ENCODE data around the gene SPECC1.

SPECC1 gene

GRCh38 chr17:20275653-20276052 lies 266.5 kb downstream of the SPECC1 start:
- H3K36me3 ChIP-seq (ENCODE audit: control insufficient read depth, low read depth, low read length): peaks cover 7% of the 10 kb centered on the region
- H3K27ac ChIP-seq (ENCODE audit: low read length): no peak overlapping the region
- no peaks in the 10 kb centered on the region for H3K9me3 ChIP-seq (ENCODE audit: control insufficient read depth, low read depth, low read length)
- no peak overlapping the region for H3K4me3 ChIP-seq (ENCODE audit: low read length)
- no peak overlapping the region for H3K9ac ChIP-seq (ENCODE audit: low read length)
- H3K4me1 ChIP-seq (ENCODE audit: control insufficient read depth, low read depth, low read length): peaks cover 6% of the 10 kb centered on the region
- H3K27me3 ChIP-seq (ENCODE audit: control insufficient read depth, insufficient read depth, low read length): no peaks in the 10 kb centered on the region

- Histone ChIP-seq H3K27me3 (ENCODE audit: control insufficient read depth, insufficient read depth, low read length) (no peaks in the 10 kb centered on the region), H3K4me1 (ENCODE audit: control insufficient read depth, low read depth, low read length) (peaks cover 2% of the 10 kb centered on the region), H3K27ac (ENCODE audit: low read length) (no peak overlapping the region), H3K36me3 (ENCODE audit: control insufficient read depth, low read depth, low read length) (peaks cover 7% of the 10 kb centered on the region), H3K9ac (ENCODE audit: low read length) (no peak overlapping the region), H3K4me3 (ENCODE audit: low read length) (no peak overlapping the region), H3K9me3 (ENCODE audit: control insufficient read depth, low read depth, low read length) (no peaks in the 10 kb centered on the region)
Observed at GRCh38 chr17:20276421-20276820, 267.3 kb downstream of the SPECC1 start.

- Histone ChIP-seq H3K27ac (ENCODE audit: low read length) (no peak overlapping the region), H3K9ac (ENCODE audit: low read length) (no peak overlapping the region), H3K27me3 (ENCODE audit: control insufficient read depth, insufficient read depth, low read length) (no peaks in the 10 kb centered on the region), H3K36me3 (ENCODE audit: control insufficient read depth, low read depth, low read length) (peaks cover 3% of the 10 kb centered on the region), H3K4me1 (ENCODE audit: control insufficient read depth, low read depth, low read length) (no peaks in the 10 kb centered on the region), H3K9me3 (ENCODE audit: control insufficient read depth, low read depth, low read length) (no peaks in the 10 kb centered on the region), H3K4me3 (ENCODE audit: low read length) (no peak overlapping the region)
Observed at GRCh38 chr17:20278805-20279204, 269.6 kb downstream of the SPECC1 start.

GRCh38 chr17:20279631-20280030 lies 270.5 kb downstream of the SPECC1 start:
- H3K9me3 ChIP-seq (ENCODE audit: control insufficient read depth, low read depth, low read length): no peaks in the 10 kb centered on the region
- no peak overlapping the region for H3K9ac ChIP-seq (ENCODE audit: low read length)
- H3K36me3 ChIP-seq (ENCODE audit: control insufficient read depth, low read depth, low read length): peaks cover 3% of the 10 kb centered on the region
- no peaks in the 10 kb centered on the region for H3K4me1 ChIP-seq (ENCODE audit: control insufficient read depth, low read depth, low read length)
- H3K4me3 ChIP-seq (ENCODE audit: low read length): no peak overlapping the region
- no peak overlapping the region for H3K27ac ChIP-seq (ENCODE audit: low read length)
- no peaks in the 10 kb centered on the region for H3K27me3 ChIP-seq (ENCODE audit: control insufficient read depth, insufficient read depth, low read length)

- Histone ChIP-seq H3K27me3 (ENCODE audit: control insufficient read depth, insufficient read depth, low read length) (no peaks in the 10 kb centered on the region), H3K9me3 (ENCODE audit: control insufficient read depth, low read depth, low read length) (no peaks in the 10 kb centered on the region), H3K27ac (ENCODE audit: low read length) (no peak overlapping the region), H3K36me3 (ENCODE audit: control insufficient read depth, low read depth, low read length) (peaks cover 3% of the 10 kb centered on the region), H3K4me1 (ENCODE audit: control insufficient read depth, low read depth, low read length) (no peaks in the 10 kb centered on the region), H3K4me3 (ENCODE audit: low read length) (no peak overlapping the region), H3K9ac (ENCODE audit: low read length) (no peak overlapping the region)
Observed at GRCh38 chr17:20280051-20280450, 270.9 kb downstream of the SPECC1 start.

- Histone ChIP-seq H3K36me3 (ENCODE audit: control insufficient read depth, low read depth, low read length) (peaks cover 3% of the 10 kb centered on the region), H3K4me3 (ENCODE audit: low read length) (no peak overlapping the region), H3K27ac (ENCODE audit: low read length) (no peak overlapping the region), H3K4me1 (ENCODE audit: control insufficient read depth, low read depth, low read length) (no peaks in the 10 kb centered on the region), H3K9me3 (ENCODE audit: control insufficient read depth, low read depth, low read length) (no peaks in the 10 kb centered on the region), H3K9ac (ENCODE audit: low read length) (no peak overlapping the region), H3K27me3 (ENCODE audit: control insufficient read depth, insufficient read depth, low read length) (no peaks in the 10 kb centered on the region)
Observed at GRCh38 chr17:20280851-20281250, 271.7 kb downstream of the SPECC1 start.

GRCh38 chr17:20281860-20282259 lies 272.7 kb downstream of the SPECC1 start:
- no peak overlapping the region for H3K4me3 ChIP-seq (ENCODE audit: low read length)
- H3K9ac ChIP-seq (ENCODE audit: low read length): no peak overlapping the region

GRCh38 chr17:20282526-20283308 lies 273.6 kb downstream of the SPECC1 start:
- Histone ChIP-seq H3K27ac (ENCODE audit: low read length) (no peak overlapping the region), H3K4me3 (ENCODE audit: low read length) (no peak overlapping the region), H3K27me3 (ENCODE audit: control insufficient read depth, insufficient read depth, low read length) (no peaks in the 10 kb centered on the region), H3K4me1 (ENCODE audit: control insufficient read depth, low read depth, low read length) (no peaks in the 10 kb centered on the region), H3K9ac (ENCODE audit: low read length) (no peak overlapping the region), H3K9me3 (ENCODE audit: control insufficient read depth, low read depth, low read length) (no peaks in the 10 kb centered on the region), H3K36me3 (ENCODE audit: control insufficient read depth, low read depth, low read length) (no peaks in the 10 kb centered on the region)

More at GRCh38 chr17:20281860-20282259, 272.7 kb downstream of the SPECC1 start:
- Histone ChIP-seq H3K36me3 (ENCODE audit: control insufficient read depth, low read depth, low read length) (peaks cover 3% of the 10 kb centered on the region), H3K4me1 (ENCODE audit: control insufficient read depth, low read depth, low read length) (no peaks in the 10 kb centered on the region), H3K9me3 (ENCODE audit: control insufficient read depth, low read depth, low read length) (no peaks in the 10 kb centered on the region), H3K27ac (ENCODE audit: low read length) (no peak overlapping the region), H3K27me3 (ENCODE audit: control insufficient read depth, insufficient read depth, low read length) (no peaks in the 10 kb centered on the region)

GRCh38 chr17:20284022-20284421 lies 274.9 kb downstream of the SPECC1 start:
- Histone ChIP-seq H3K36me3 (ENCODE audit: control insufficient read depth, low read depth, low read length) (no peaks in the 10 kb centered on the region), H3K27me3 (ENCODE audit: control insufficient read depth, insufficient read depth, low read length) (no peaks in the 10 kb centered on the region), H3K4me3 (ENCODE audit: low read length) (no peak overlapping the region), H3K27ac (ENCODE audit: low read length) (no peak overlapping the region), H3K4me1 (ENCODE audit: control insufficient read depth, low read depth, low read length) (no peaks in the 10 kb centered on the region), H3K9ac (ENCODE audit: low read length) (no peak overlapping the region), H3K9me3 (ENCODE audit: control insufficient read depth, low read depth, low read length) (no peaks in the 10 kb centered on the region)

- H3K9me3 ChIP-seq (ENCODE audit: control insufficient read depth, low read depth, low read length): no peaks in the 10 kb centered on the region
- no peak overlapping the region for H3K4me3 ChIP-seq (ENCODE audit: low read length)
- H3K27ac ChIP-seq (ENCODE audit: low read length): no peak overlapping the region
- no peaks in the 10 kb centered on the region for H3K27me3 ChIP-seq (ENCODE audit: control insufficient read depth, insufficient read depth, low read length)
- no peaks in the 10 kb centered on the region for H3K36me3 ChIP-seq (ENCODE audit: control insufficient read depth, low read depth, low read length)
- no peaks in the 10 kb centered on the region for H3K4me1 ChIP-seq (ENCODE audit: control insufficient read depth, low read depth, low read length)
- no peak overlapping the region for H3K9ac ChIP-seq (ENCODE audit: low read length)
Observed at GRCh38 chr17:20284570-20285295, 275.6 kb downstream of the SPECC1 start.

GRCh38 chr17:20289984-20290383 lies 280.8 kb downstream of the SPECC1 start:
- Histone ChIP-seq H3K4me1 (ENCODE audit: control insufficient read depth, low read depth, low read length) (no peaks in the 10 kb centered on the region), H3K4me3 (ENCODE audit: low read length) (no peak overlapping the region), H3K9me3 (ENCODE audit: control insufficient read depth, low read depth, low read length) (no peaks in the 10 kb centered on the region), H3K36me3 (ENCODE audit: control insufficient read depth, low read depth, low read length) (no peaks in the 10 kb centered on the region), H3K27me3 (ENCODE audit: control insufficient read depth, insufficient read depth, low read length) (no peaks in the 10 kb centered on the region), H3K27ac (ENCODE audit: low read length) (no peak overlapping the region), H3K9ac (ENCODE audit: low read length) (no peak overlapping the region)

GRCh38 chr17:20291853-20292252 lies 282.7 kb downstream of the SPECC1 start:
- Histone ChIP-seq H3K4me3 (ENCODE audit: low read length) (no peak overlapping the region), H3K27ac (ENCODE audit: low read length) (no peak overlapping the region), H3K9ac (ENCODE audit: low read length) (no peak overlapping the region), H3K9me3 (ENCODE audit: control insufficient read depth, low read depth, low read length) (no peaks in the 10 kb centered on the region), H3K36me3 (ENCODE audit: control insufficient read depth, low read depth, low read length) (no peaks in the 10 kb centered on the region), H3K27me3 (ENCODE audit: control insufficient read depth, insufficient read depth, low read length) (no peaks in the 10 kb centered on the region), H3K4me1 (ENCODE audit: control insufficient read depth, low read depth, low read length) (no peaks in the 10 kb centered on the region)

All from iPS-18a (cell line).